OCI-LY3 (cell line): ENCODE measurements around the gene B3GALNT2.
"Not testable (repeated sequence)": the region's sequence is repeated elsewhere in the genome, so short reads cannot be mapped to it uniquely, and the experiment has no call there.

Experiments
- H2AFZ ChIP-seq: fragments of 200-600, 300-600 bp; shearing (Covaris generic); 2 replicates; pipeline ENCODE4 v1.6.0; 2014; ENCODE audit warnings: antibody characterized with exemption, low read depth, low read length
- H3K27ac ChIP-seq: fragments of 200-600, 300-600 bp; sonication (generic); 2 replicates; pipeline ENCODE4 v1.5.1; 2014; ENCODE audit warnings: mild to moderate bottlenecking, low read length, moderate library complexity, mixed read lengths
- H3K27me3 ChIP-seq: fragments of 200-600, 300-600 bp; sonication (generic); 2 replicates; pipeline ENCODE4 v1.6.1; 2014; ENCODE audit warnings: low read depth, low read length, mixed read lengths
- H3K36me3 ChIP-seq: fragments of 200-600, 300-600 bp; sonication (generic); replicated peaks from 2 replicates; pipeline ENCODE3; 2014; ENCODE audit warnings: low read depth, low read length, mixed read lengths
- H3K4me1 ChIP-seq: fragments of 300-600, 200-600 bp; sonication (generic); 2 replicates; pipeline ENCODE4 v1.6.1; 2014; ENCODE audit warnings: low read length, mixed read lengths
- H3K4me2 ChIP-seq: fragments of 200-600, 300-600 bp; sonication (generic); 2 replicates; pipeline ENCODE4 v1.6.1; 2014; ENCODE audit warnings: low read length, mixed read lengths
- H3K4me3 ChIP-seq: fragments of 300-600, 200-600 bp; sonication (generic); 2 replicates; pipeline ENCODE4 v1.5.1; 2014; ENCODE audit warnings: antibody characterized with exemption, mild to moderate bottlenecking, low read length, moderate library complexity
- H3K79me2 ChIP-seq: fragments of 300-600, 200-600 bp; shearing (Covaris generic); 2 replicates; pipeline ENCODE4 v1.6.1; 2014; ENCODE audit warnings: mild to moderate bottlenecking, low read length, mixed read lengths
- H3K9ac ChIP-seq: fragments of 300-600, 200-600 bp; shearing (Covaris generic); 2 replicates; pipeline ENCODE4 v1.6.0; 2014; ENCODE audit warnings: mild to moderate bottlenecking, low read length, moderate library complexity
- H3K9me3 ChIP-seq: fragments of 200-600, 300-600 bp; shearing (Covaris generic); 2 replicates; pipeline ENCODE4 v1.6.1; 2014; ENCODE audit warnings: low read length, mixed read lengths; ENCODE audit not compliant: insufficient read depth
- H4K20me1 ChIP-seq: fragments of 200-600, 300-600 bp; sonication (generic); 2 replicates; pipeline ENCODE4 v1.6.1; 2016; ENCODE audit warnings: low read length, mixed read lengths; ENCODE audit not compliant: insufficient read depth
- CTCF ChIP-seq: fragments of 200-600, 300-600 bp; sonication (generic); IDR thresholded peaks from 2 replicates; pipeline ENCODE4 v1.5.1; 2014; ENCODE audit warnings: antibody characterized with exemption, low read length, low read depth
- EZH2phosphoT487 ChIP-seq: fragments of 200-600 bp; shearing (Covaris generic); IDR thresholded peaks from 2 replicates; pipeline ENCODE4 v1.6.1; 2018; ENCODE audit warnings: antibody characterized with exemption, mixed run types, low read depth

Gene B3GALNT2

GRCh38 chr1:235473806-235474205, 30.4 kb downstream of the B3GALNT2 start:
- H3K36me3 ChIP-seq: peaks cover 8% of the 10 kb centered on the region
- no peaks in the 10 kb centered on the region for H3K79me2 ChIP-seq

GRCh38 chr1:235470741-235471439, 33.4 kb downstream of the B3GALNT2 start:
- no peak for TF ChIP-seq CTCF
- no peak for TF ChIP-seq EZH2phosphoT487
- H4K20me1 ChIP-seq: no peaks in the 10 kb centered on the region
- H3K27ac ChIP-seq: no peak overlapping the region
- H3K4me2 ChIP-seq: no peak overlapping the region
- H3K79me2 ChIP-seq: no peaks in the 10 kb centered on the region
- no peak overlapping the region for H3K9ac ChIP-seq
- H3K36me3 ChIP-seq: peaks cover 2% of the 10 kb centered on the region
- H3K27me3 ChIP-seq: no peaks in the 10 kb centered on the region
- no peak overlapping the region for H2AFZ ChIP-seq
- no peaks in the 10 kb centered on the region for H3K9me3 ChIP-seq
- H3K4me3 ChIP-seq: no peak overlapping the region
- no peaks in the 10 kb centered on the region for H3K4me1 ChIP-seq

More at GRCh38 chr1:235473806-235474205, 30.4 kb downstream of the B3GALNT2 start:
- Histone ChIP-seq H3K27me3 (no peaks in the 10 kb centered on the region), H3K9me3 (no peaks in the 10 kb centered on the region), H2AFZ (no peak overlapping the region), H3K4me2 (no peak overlapping the region), H3K9ac (no peak overlapping the region), H3K4me1 (no peaks in the 10 kb centered on the region), H4K20me1 (no peaks in the 10 kb centered on the region), H3K4me3 (no peak overlapping the region), H3K27ac (no peak overlapping the region)
- TF ChIP-seq CTCF: no peak
- TF ChIP-seq EZH2phosphoT487: no peak

- H3K4me2 ChIP-seq, H3K79me2 ChIP-seq, H3K4me1 ChIP-seq, H3K9ac ChIP-seq, H3K9me3 ChIP-seq, H3K36me3 ChIP-seq, H3K27ac ChIP-seq, H2AFZ ChIP-seq, H3K4me3 ChIP-seq, H3K27me3 ChIP-seq, H4K20me1 ChIP-seq: not testable (repeated sequence)
Observed at GRCh38 chr1:235469897-235470296, 34.4 kb downstream of the B3GALNT2 start.

GRCh38 chr1:235468970-235469369, 35.3 kb downstream of the B3GALNT2 start:
- TF ChIP-seq EZH2phosphoT487 (no peak), CTCF (no peak)
- peaks cover 15% of the 10 kb centered on the region for H3K36me3 ChIP-seq
- no peaks in the 10 kb centered on the region for H3K9me3 ChIP-seq
- no peaks in the 10 kb centered on the region for H3K27me3 ChIP-seq
- no peaks in the 10 kb centered on the region for H3K4me1 ChIP-seq
- no peaks in the 10 kb centered on the region for H3K79me2 ChIP-seq
- H3K4me2 ChIP-seq: no peak overlapping the region
- H3K9ac ChIP-seq: no peak overlapping the region
- H4K20me1 ChIP-seq: no peaks in the 10 kb centered on the region
- H3K4me3 ChIP-seq: no peak overlapping the region
- no peak overlapping the region for H3K27ac ChIP-seq
- no peak overlapping the region for H2AFZ ChIP-seq
